NK-92 treated with Interleukin-12 subunit alpha and Interleukin-12 subunit beta, amount 100 ng/mL, for 24 hours (cell line): Measurements from ENCODE around the gene RUNDC3A.
"Not testable (repeated sequence)": the region's sequence is repeated elsewhere in the genome, so short reads cannot be mapped to it uniquely, and the experiment has no call there.

Source experiments
- DNase-seq: peaks from one replicate; lab custom pipeline; 2025; lab: John Stamatoyannopoulos, UW

The RUNDC3A gene

DNA sequence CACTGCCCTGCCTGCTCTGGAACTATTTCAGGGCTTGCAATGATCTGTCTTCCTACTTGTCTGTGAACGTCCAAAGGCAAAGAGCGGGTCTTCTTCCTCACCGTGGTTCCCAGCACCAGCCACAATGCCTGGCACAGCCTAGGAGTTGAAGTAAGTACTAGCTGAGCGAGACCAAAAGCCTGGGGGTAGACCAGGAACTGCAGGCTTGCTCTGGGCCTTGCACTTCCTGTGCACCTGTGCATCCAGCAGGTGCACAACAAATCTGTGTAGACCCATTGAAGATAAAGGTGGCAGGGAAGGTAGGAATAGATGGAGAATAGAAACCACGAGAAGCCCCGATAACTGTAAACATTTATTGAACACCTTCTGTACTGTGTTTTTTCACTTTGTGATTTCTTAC is 50.6 kb downstream of the RUNDC3A start:
- no peak for DNase-seq

DNA sequence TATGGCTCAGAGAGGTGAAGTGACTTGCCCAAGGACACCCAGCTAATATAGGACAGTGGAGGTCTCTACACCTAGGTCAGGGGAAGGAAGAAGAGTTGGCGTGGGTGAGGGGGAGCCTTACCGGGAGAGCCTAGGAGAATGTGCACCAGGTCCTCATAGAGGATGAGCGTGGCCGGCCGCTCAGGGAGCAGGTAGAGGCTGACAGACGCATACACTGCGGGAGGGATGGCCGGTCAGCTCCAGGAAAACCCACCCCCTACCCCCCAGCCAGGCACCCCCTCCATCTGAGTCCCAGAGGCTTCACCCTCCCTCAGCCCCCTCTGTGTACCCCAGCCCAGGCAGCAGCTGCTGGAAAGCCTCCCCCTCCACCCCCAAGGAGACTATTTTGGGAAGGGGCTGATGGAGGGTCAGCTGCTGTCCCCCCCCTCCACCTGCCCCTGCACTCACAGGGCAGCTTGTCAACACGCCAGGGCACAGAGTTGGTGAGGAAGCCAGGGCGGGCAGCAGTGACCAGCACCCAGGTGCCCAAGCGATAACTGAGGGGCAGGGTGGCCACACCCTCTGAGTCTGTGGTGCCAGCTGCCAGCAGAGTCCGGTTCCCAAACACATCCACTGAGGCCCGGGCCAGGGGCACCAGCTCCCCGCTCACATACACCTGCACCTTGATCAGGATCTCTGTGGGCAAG is 51.2 kb downstream of the RUNDC3A start:
- DNase-seq, result no peak

GRCh38 chr17:44360144-44360533 is 51.7 kb downstream of the RUNDC3A start:
- DNase-seq, result no peak

GRCh38 chr17:44360826-44361225 is 52.4 kb downstream of the RUNDC3A start:
- DNase-seq, result no peak

GRCh38 chr17:44361292-44362260 is 53.2 kb downstream of the RUNDC3A start:
- DNase-seq, result no peak

DNA sequence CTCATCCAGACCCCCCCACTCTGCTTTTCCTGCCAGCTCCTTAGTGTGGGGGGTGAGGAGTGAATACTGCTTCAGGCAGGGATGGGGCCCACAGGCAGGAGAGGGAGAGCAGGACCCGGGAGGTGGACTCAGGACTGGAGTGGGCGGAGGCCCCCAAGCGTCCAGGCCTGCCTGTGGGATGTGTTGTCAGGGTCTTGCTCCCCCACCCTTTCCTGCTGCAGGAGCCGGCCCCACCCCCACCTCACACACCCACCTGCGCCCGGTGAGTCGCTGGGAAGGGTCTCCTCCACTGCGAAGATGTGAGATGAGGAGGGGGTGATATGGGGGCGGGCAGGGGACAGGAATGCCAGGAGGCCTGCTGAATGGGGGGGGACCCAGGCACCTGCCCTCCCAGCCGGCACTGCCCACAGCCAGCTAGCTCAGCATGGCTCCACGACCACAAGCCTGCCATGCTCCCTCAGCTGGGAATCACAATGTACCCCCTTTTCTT is 54.1 kb downstream of the RUNDC3A start:
- no peak for DNase-seq

DNA sequence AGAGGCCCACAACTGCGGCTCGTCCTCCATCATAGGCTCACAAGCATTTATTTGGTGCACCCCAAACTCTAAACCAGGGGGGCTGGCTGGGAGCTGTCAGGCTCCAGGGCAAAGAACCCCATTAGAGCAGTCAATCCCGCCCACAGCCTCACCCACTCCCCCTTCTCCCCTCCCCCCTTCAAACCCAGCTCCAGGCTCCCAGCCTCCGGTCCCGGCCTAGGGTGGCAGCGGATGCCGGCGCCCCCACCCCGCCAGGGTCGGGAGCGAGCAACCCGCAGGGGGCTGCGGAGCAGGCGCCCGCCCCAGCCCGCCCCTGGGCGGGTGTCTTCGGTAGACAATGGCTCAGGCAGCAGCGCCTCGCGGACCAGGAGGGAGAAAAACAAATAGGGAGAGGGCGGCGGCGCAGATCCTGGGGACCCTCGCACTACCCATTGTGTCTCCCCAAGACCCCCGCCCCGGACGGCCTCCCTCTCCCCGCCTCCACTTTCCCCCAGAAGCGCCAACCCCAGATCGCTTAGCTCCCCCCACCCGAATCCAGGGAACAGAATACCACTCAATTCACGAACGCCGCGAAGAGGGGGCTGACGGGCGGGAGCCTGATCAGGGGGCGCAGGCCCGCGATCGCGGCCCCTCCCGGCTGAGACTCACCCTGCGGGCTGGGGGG is 54.7 kb downstream of the RUNDC3A start:
- DNase-seq, result no peak

DNA sequence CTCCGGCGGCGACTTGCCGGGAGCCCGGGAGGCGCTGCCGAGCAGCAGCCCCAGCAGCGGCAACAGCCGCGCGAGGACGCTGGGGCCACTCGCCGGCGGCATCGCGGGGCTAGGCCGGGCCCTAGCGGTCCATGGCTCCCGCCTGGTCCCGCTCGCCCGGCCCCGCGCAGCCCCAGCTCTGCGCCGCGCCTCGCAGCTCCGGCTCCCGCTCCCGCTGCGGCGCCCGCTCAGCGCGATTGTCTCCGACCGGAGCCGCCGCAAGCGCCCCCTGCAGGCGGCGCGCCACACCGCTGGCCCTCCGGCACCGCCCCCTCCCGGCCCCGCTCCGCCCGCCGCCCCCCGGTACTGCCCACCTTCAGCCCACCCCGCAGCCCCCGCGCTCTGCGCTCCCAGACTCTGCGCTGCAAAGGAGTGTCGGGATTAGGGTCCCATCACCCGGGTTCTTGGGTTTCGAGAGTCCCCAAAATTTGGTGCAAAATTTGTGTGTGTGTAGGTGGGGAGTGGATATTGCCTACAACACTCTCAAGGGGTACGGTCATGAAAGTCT is 55.3 kb downstream of the RUNDC3A start, which contains the start of gene FAM171A2:
Gene FAM171A2 (minus strand): TSS at position 241 of the 547 bp plus-strand sequence. CDS start 139 bp downstream, at position 102.
- no peak for DNase-seq

DNA sequence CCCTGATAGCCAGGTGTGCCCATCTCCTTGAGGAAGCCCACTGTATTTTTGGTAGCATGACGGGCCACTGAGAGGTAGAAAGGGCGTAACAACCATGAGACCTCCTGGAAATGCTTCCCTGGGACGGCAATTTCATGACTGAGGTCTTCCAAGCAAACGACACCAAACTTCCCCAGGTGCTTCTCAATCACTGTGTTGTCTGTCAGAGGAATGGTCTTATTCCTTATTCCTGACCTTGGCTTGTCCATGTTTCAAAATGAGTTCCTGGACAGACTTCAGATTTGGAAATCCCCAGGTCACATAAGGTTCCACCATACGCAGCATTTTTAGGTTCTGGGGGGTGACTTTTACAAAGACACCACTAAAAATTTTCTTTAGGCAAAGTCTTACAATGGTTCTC is 56.6 kb downstream of the RUNDC3A start:
- DNase-seq, result not testable (repeated sequence)

DNA sequence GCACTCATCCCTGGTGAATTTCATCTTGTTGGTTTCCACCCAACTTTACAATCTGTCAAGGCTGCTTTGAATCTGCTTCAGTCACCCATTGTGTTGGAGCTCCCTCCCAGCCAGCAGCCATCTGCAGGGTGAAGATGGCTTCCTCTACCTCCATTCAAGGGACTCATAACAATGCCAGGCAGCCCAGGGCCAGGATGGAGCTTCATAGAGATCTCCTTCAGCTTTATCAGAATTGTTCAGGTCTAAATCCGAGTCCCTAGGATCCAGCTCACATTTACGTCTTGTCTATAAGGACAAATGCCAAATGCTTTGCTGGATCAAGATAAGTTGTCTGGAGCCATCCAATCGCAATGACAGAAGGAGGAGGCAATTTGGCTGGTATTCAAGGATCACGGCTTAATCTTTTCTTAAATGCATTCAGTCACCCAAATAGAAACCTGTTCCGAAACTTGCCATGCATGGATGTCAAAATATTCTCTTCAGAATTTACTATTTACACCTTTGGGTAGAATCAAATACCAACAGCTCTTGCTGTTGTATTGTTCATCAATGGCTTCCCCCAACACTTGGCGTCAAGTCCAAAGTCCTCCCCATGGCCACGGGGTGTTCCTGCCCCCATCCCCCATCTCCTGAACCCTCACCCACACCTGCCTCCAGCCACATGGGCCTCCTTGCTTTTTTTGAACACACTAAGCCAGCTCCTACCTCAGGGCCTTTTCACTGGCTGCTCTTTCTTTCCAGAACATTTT is 59.0 kb downstream of the RUNDC3A start:
- no peak for DNase-seq
